CD4-positive, alpha-beta T cell treated with Interleukin-4 for 4 hours (primary cell): Measurements from ENCODE around the gene HPGDS.
A peak's percentile ranks its signal among the peaks of the same experiment; 100 is the strongest.
"Not testable (repeated sequence)": the region's sequence is repeated elsewhere in the genome, so short reads cannot be mapped to it uniquely, and the experiment has no call there.

Experiments
- DNase-seq: peaks from one replicate; pipeline ENCODE4 v3.0.0-alpha.2; 2020

Gene HPGDS

DNA sequence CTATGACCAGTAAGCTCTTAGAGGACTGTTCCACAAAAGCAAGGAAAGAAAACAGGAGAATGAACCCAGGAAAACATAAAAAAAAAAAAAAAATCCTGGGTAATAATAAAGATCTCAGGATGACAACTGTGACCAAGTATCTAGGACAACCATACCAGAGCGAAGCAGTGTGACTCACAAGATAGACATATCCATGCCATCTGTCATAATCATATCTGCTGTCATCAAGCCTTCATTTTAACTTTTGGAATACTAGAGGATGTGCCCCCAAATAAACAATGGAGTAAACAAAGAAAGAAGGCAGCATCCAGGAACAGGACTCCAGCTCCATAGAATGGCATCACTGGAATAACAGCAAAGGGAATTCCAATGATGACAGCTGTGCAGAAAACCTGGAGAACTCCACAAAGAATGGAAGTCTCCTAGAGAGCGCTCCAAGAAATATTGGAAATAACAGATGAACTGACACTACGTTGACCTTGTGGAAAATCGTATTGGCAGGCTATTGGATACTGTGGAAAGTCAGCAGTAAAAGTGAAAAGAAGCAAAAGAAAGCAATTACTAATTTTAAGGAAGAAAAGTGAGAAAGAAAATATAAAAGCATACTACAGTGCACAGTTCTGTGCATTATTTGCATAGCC lies 35.3 kb downstream of the HPGDS start:
- no peak for DNase-seq

DNA sequence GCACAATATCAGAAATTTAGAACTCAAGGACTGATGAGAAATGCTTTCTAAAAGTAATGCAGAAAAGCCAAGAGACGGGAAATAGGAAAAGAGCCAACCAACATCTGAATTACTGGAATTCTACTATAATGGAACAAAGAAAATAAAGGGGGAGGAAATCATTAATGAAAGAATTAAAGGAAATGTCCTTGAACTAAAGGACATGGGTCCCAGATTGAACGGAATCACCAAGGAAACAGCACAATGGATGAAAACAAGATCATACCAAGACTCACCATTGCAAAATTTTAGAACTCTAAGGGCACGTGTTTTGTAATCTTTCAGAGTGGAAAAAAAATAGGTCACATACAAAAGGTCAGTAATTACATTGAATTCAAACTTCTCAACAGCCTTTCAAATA lies 35.9 kb downstream of the HPGDS start:
- DNase-seq, result no peak

DNA sequence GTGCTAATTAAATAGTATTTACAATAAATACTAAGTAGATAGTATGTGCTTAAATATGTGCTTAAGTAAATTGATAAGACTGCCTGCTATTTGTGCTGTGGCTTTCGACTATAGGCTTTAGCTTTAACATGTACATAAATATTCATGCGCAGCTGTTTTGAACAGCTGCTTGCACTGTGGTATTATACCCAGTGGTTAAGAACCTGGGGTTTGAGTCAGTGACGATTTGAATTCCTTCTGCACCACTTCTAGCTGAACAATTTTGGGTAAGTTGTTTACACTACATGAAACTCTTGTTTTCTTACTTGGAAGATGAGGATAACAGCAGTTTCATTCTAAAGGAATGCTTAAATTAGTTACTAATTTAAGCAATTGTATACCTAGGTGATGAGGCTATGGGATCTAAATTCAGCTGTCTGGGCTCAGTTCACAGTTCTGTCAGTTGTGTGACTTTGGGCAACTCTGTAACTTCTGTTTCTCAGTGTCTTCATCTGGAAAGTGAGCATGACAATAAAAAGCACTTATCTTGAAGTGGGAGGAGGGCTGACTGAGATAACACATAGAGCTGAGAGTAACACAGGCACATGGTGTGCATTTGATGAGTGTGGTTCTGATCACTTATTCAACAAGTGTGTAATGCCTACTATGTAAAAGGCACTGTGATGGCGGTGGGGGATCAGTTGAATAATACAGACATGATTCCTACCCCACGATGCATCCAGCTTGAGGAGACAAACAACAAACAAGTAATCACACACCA lies 37.0 kb downstream of the HPGDS start:
- DNase-seq, result no peak

DNA sequence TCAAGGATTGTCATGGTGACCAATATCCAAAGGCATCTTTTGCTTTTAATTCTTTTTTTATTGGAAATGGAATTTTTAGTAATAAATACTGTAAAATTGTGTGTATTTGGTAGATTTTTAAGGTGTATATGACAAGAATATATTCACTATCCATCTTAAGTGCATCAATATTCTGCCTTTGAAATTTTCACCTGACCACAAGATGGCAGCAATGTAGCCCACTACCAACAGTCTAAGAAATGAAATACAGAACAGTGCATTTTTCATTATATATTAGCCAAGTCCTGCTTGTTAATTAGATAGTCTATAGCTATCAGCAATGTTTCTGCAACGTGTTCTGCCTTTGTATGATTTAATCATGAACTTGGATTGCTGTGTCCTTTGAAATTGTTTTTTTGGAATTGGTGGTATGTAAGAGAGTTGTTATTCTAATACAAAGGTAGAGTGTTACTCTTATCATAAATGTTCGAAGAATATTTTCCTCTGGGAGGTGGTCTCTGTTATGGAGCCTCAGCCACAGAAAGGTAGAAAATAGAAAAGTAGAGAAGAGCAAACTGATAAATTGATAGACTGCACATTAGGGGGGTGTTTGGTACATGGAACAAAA lies 38.2 kb downstream of the HPGDS start:
- peak; percentile 37 for DNase-seq

DNA sequence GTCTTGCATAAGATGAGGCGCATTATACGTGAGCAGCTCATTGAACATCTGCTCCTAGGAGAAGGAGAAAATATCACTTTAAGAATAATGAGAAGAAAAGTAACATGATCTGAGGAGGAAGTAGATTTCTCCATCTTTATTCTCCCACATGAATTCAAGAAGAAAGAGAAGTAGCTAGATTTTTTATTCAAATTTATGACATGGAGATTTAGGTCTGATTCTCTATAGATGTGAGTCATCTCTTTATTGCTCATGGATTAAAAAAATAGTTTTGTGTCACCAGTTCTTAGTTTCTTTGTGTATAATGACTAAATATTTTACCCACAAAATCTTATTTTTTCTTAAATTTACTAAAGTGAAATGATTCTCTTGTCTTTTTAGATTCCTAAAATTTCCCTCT lies 40.4 kb downstream of the HPGDS start:
- no peak for DNase-seq

DNA sequence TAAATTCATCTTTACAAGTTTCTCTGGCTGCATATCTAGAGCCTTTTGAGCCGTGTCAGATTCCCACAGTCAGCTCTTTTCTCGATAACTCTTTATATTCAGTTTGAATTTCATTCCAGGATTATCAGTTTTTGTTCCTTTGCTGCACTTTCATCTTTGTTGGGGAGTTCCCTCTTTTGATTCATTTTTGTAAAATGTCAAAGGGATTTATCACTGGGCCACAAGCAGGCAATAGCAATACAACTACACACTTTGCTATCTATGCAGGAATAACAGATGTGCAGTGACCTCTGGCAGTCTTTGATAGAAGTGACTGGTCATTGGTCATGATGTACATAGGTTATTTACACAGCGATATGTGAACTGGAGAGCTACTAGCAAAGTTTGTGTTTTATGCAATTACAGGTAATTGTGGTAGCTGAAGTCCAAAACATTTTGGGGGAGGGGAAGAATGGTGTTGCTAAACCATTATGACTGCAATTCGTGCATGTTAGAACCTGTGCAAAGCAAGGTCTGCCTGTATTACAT lies 43.8 kb downstream of the HPGDS start:
- no peak for DNase-seq

DNA sequence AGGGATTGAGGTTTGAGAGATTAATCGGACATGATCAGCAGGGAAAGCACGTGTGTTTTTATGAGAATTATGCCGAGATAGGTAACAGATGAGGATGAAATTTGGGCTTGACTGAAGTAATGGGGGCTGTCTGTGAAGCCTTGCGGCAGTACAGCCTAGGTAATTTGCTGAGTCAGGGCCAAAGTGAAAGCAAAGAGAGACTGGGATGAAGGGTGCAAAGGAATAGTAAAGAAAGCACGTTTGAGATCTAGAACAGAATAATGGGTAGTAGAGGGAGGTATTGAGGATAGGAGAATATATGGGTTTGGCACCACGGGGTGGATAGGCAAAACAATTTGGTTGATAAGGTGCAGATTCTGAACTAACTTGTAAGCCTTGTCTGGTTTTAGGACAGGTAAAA lies 47.2 kb downstream of the HPGDS start:
- DNase-seq, result not testable (repeated sequence)

DNA sequence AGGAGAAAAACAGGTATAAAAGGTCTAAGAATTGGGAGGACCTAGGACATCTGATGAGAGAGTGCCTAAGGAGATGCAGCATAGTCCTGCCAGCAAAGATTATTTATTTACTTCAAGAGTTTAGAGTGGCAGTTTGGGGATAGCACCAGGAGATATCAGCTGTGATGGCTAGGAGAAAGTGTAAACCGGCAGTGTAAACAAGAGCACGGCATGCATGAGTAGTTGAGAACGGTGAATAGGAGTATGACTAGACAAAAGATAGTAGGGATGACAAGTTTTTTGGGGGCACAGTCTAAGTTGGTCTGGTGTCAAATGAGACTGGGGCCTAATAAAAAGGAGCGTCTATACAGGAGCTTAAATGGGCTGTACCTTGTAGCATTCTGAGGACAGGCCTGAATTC lies 48.7 kb downstream of the HPGDS start:
- not testable (repeated sequence) for DNase-seq

DNA sequence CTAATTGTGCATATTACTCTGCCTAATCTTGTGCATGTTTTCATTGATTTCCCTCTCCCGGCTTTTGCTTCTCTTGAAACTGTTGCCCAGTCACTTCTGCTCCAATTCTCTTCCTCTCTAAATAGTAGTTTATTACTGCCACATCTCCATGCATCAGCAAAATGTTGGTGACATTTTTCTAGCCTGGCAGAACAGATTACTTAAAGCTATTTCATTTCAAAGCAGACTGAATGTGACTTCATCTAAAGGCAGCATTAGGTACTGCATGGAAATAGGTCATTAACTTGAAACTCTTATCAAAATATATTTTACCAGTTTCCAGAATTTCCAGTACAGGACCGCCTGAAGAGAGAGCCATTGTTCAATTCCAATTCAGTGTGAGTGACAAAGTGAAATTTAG lies 52.4 kb downstream of the HPGDS start:
- no peak for DNase-seq

DNA sequence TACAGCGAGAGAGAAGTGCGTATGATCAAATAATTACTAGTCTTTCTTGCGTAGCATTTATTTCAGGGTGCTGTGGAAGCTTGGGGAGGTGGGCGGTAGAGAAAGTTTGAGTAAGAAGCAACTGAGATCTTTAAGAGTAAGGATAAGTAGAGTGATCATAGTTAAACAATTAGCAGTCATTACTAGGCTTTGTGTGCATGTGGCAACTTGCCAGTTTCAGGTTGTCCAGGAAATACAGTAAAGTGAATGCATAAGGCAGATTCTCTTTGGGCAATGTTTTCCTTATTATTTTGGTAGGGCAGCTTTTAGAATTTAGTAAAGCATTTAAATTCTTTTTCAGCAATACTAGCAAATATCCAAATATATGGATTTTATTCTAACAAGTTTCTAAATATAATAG lies 57.0 kb downstream of the HPGDS start:
- no peak for DNase-seq

DNA sequence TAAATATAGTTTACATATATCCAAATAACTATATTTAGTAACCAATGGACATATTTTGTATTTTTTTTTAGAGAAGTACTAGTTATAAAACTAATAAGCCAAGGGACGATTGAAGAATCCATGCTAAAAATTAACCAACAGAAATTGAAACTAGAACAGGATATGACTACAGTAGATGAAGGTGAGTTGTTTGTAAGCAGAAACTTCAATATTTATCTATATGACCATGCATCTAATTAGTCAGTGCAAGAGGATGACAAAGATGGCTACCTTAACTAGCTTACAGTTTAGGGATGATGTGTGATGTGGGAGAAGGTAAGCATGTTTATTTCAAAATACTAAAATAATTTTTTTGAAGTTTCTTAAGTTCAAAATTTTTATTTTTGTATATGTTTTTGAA lies 57.7 kb downstream of the HPGDS start:
- no peak for DNase-seq

DNA sequence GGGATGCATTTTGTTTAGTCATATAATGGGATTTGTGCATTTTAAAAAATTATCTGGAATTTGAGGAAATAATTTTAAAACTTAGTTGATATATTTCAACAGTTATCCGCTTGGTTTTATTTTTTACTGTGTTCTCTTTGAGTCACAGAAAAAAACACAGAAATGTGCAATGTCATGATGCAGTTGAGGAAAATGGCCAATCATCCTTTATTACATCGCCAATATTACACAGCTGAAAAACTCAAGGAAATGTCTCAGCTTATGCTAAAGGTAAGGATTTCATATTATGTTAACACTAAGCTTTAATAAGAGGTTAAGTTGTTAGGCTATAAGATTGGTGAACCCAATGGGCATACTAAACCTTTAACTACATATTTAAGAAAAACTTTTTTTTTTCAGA lies 63.9 kb downstream of the HPGDS start:
- no peak for DNase-seq

DNA sequence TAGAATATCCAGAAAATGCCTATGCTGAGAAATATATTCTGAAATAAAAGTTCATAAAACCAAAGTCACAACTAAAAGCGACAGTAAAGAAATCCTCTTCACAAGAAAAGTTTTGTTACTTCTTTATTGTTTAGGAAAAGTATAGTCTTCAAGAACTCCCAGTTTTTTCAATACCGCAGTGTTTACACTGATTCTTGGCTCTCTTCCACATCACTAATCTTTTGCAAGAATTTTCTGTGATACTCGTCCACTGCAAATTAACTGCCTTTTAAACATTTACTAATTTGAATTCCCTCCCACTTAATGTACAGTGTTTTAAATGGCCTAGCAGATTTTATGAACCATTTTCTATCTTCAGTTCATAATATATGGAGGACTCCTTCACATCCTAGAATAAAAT lies 65.1 kb downstream of the HPGDS start:
- no peak for DNase-seq

DNA sequence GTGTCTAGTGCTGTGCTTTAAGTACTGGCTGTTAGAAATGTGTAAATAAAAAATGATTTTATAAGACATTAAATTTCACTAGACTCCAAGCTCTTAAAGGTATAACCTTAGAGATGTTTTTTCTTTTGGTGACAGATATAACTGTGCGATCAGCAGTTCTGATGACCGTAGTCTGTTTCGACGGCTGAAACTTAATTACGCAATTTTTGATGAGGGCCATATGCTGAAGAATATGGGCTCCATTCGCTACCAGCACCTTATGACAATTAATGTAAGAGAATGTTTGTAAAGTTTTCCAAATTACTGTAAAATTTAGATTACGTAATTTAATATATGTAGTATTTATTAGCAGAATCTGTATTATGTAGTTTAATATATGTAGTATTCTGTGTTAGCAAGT lies 66.4 kb downstream of the HPGDS start:
- DNase-seq, result no peak

DNA sequence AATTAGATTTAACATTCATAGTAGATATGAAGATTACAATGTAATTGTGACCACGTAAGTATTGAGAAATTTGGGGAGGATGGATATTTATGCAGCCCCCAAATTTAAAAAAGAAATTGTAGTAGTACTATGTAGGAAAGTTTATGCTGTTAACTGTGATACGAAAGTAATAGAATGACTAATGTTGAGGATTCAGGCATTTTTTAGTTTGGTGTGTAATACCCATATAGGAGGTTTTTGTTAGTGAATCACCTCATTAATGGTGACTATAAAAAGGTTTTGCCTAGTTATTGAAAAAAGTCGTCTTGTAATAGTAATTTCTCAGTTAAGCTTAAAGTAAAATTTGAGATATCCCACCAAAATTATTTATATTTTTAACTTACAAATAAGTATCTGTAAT lies 67.7 kb downstream of the HPGDS start:
- DNase-seq, result no peak

DNA sequence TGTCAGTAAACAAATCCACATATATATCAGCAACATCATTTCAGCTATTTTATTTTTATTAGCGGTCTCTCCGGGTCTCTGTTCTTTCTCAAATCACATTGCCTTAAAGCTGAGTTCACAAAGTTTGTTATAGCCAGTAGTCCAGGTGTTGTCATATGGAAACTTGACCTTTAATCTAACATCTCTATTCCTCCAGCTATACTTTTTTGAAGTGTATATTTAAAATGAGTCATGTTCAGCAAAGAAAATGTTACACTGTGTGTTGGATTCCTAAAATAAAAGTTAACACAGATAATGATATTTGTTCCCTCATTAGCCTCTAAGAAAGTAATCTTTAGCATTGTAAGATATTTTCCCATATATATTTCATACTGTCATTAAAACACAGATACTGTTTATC lies 71.4 kb downstream of the HPGDS start:
- no peak for DNase-seq

DNA sequence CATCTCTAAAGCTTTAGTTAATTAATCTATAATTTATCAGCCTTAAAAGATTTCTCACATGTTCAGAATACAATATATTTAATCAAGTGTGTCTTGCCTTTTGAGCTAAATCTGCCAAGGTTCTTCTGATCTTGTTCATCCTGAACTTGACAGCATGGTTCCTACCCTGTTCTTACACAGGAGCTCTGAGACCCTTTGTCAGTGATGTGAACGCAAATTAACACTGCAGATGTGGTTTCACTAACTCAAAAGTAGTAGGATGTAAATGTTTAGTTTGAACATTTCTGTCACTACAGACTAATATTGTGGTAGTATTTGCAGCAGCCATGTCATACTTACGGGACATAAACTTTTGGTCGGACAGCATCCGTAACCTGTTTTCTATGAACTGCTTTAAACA lies 75.6 kb downstream of the HPGDS start:
- no peak for DNase-seq

DNA sequence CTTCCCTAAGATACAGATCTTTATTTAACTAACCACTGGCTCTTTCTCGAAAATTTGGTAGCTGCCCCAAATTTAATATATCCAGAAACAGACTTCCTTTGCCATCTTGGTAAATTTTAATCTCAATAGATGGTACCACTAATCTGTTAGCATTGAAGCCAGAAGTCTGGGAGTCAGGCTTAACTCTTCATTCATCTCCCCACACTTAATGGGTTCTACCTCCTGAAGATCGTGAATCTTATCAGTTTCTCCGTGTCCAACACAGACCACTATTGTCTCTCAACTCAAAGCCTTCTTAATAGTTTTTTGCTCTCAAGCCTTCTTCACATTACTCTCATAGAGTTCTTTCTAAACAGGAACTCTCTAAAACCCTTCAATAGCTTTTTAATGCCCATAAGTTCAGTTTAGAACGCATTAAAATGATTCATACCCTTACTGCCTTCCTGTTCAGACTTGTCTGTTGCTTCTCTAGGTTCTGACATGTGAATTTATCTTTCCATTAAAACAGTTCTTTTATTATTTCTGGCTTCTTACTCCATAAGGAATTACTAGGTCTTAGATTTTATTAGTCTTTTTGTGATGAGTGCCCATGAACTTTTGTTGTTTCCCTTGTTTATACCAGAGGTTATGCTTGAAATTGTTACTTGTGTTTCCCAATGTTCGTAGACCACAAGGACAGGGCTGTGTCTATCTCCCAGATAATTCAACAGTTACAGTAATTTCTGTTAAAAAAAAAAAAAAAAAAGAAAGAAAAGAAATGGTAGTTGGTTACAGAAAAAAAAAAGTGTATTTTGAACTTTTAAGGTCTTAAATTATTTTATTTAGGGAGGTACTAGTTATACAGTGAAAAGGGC lies 80.2 kb downstream of the HPGDS start:
- no peak for DNase-seq

DNA sequence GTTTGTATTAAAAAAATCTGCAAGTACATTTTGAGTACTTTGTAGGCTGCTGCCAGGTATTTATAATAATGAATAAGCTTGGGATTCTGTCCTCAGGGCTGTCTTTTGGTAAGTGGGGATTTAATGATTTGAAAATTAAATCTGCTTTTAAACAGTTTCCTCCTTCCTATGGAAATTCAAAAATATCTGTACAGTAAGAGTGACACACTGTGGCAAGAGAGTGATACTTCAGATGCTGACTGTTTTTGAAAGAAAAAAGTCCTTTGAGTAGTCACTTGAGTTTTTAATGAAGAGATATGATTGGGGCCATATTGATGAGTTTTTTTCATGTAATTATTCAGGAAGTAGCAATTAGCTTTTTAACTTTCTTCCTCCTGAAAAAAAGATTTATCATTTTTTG lies 85.8 kb downstream of the HPGDS start:
- no peak for DNase-seq

DNA sequence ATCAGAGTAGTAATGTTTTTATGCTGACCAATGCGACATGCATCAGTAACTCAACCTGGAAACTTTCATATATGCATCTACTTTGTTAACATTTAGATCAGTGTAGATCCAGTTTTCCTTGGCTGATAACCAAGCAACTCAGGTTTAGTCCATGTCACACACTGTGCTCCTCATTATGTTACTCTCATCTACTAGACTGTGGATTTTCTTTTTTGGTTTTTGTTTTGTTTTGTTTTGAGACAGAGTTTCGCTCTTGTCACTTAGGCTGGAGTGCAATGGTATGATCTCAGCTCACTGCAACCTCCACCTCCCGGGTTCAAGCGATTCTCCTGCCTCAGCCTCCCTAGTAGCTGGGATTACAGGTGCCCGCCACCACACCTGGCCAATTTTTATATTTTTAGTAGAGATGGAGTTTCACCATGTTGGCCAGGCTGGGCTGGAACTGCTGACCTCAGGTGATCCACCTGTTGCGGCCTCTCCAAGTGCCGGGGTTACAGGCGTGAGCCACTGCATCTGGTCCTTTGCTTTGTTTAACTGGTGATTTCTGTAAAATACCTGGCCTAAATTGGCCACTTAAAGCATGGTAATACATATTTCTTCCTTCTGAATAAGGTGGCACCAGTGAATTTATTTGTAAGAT lies 86.4 kb downstream of the HPGDS start:
- no peak for DNase-seq

DNA sequence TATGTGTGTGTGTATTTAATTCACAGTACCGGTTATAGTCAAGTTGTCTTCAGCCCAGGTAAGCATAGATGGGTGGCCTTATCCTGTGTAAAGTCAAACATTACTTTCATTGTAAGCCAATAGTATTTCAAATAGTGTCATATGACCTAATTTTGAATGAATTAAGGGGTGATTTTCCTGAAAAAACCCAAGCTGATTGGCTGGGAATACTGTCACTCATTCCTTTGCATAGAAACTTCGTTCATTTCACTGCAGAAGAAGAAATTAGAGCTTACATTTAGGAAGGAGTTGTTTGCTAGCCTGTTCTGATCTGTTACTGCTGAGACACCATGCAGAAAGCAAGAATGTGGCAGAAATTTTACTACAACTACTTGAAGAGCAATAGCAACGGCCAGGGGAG lies 89.6 kb downstream of the HPGDS start:
- DNase-seq, result no peak

DNA sequence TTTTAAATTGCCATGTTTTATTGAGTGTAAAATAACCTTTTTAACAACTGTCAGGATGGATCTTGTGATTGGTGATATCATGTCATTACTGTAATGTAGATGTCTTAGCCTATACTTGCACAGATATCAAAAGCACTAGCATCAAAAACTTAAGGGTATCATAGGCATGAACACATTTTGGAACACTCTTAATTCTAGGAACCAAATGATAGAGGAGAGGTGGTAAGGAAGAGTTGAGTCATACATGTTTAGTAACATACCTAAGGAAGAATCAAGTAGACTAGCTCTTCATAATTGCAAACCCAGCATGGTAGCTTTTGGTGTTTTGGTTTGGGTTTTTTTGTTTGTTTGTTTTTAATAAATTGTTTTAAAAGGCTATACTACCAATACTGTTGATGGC lies 91.5 kb downstream of the HPGDS start:
- no peak for DNase-seq
